GM19023 (cell line): ENCODE results near the gene ACAD11.

Source experiments
- ATAC-seq: cut with Tn5 transposase; IDR thresholded peaks from one replicate; pipeline ENCODE4 v1.9.1; 2021; ENCODE audit warnings: mild to moderate bottlenecking, moderate library complexity; ENCODE audit not compliant: unreplicated experiment

ACAD11 gene

GRCh38 chr3:132517311-132517710, 142.3 kb downstream of the ACAD11 start:
- ATAC-seq, result no peak

DNA sequence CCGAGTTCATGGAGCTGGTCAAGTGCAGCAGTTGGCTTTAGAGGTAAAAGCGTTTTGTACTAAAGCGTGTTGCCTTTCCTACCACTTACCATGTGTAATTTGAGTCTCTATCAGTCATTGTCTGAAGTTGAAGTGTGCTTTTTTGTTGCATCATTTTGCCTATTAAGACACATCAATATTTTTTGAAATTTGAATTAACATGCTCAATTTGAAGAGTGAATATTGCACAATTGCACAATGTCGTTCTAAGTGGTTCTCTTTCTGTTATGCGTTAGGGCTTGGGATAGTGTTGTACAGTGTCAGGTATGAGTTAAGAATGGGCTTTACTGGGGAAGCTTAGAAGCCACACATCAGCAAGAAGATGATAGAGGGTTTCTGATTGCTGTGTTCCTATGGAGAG, 146.6 kb downstream of the ACAD11 start:
- ATAC-seq, result no peak

- no peak for ATAC-seq
Observed at GRCh38 chr3:132509506-132509905, 150.1 kb downstream of the ACAD11 start.

GRCh38 chr3:132509096-132509495, 150.5 kb downstream of the ACAD11 start:
- no peak for ATAC-seq
